Measurements from ENCODE around the gene ARL11.
"Not testable (repeated sequence)": the region's sequence is repeated elsewhere in the genome, so short reads cannot be mapped to it uniquely, and the experiment has no call there.

ARL11 gene

GRCh38 chr13:49604570-49604969 lies 23.7 kb upstream of the ARL11 start:
- TF ChIP-seq, protein P1, sequence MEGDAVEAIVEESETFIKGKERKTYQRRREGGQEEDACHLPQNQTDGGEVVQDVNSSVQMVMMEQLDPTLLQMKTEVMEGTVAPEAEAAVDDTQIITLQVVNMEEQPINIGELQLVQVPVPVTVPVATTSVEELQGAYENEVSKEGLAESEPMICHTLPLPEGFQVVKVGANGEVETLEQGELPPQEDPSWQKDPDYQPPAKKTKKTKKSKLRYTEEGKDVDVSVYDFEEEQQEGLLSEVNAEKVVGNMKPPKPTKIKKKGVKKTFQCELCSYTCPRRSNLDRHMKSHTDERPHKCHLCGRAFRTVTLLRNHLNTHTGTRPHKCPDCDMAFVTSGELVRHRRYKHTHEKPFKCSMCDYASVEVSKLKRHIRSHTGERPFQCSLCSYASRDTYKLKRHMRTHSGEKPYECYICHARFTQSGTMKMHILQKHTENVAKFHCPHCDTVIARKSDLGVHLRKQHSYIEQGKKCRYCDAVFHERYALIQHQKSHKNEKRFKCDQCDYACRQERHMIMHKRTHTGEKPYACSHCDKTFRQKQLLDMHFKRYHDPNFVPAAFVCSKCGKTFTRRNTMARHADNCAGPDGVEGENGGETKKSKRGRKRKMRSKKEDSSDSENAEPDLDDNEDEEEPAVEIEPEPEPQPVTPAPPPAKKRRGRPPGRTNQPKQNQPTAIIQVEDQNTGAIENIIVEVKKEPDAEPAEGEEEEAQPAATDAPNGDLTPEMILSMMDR (IDR thresholded peaks at IDR 0.05; ENCODE audit: low read depth, low read length) = no peak

GRCh38 chr13:49606747-49607648 lies 21.3 kb upstream of the ARL11 start:
- peak overlapping the region in 1 of 2 donors; percentile 22 for H3K4me3 ChIP-seq (replicated peaks in 1 of 2; ENCODE audit: low read depth in 2 of 2, low read length in 2 of 2)
- TF ChIP-seq, protein P1 (IDR thresholded peaks at IDR 0.05; ENCODE audit: low read depth, low read length) = peak; percentile 81
- peak; percentile 93 for DNase-seq (ENCODE audit: low read depth in 2 of 2)

More at GRCh38 chr13:49604570-49604969, 23.7 kb upstream of the ARL11 start:
- DNase-seq (ENCODE audit: low read depth in 2 of 2) = no peak
- H3K4me3 ChIP-seq (replicated peaks in 1 of 2; ENCODE audit: low read depth in 2 of 2, low read length in 2 of 2) = no peak overlapping the region

DNA sequence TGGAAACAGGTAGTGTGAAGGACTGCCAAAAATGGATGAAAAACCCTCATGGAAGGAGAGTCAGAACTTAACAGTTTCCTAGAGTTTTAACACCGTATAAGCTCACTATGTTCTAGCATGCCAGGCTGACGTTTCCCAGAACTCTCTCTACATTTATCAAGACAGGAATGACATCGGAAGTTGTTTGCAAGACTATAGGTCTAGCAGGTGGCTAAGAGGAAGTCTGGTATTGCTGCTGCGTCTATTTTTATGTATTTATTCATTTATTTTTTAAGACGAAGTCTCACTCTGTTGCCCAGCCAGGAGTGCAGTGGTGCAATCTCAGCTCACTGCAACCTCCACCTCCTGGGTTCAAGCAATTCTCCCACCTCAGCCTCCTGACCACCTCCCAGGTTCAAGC lies 20.5 kb upstream of the ARL11 start:
- no peak for DNase-seq (ENCODE audit: low read depth in 2 of 2)
- H3K4me3 ChIP-seq (replicated peaks in 1 of 2; ENCODE audit: low read depth in 2 of 2, low read length in 2 of 2) = no peak overlapping the region

GRCh38 chr13:49608651-49609331 lies 19.5 kb upstream of the ARL11 start:
- H3K4me3 ChIP-seq (replicated peaks in 1 of 2; ENCODE audit: low read depth in 2 of 2, low read length in 2 of 2) = no peak overlapping the region
- TF ChIP-seq, protein P1 (IDR thresholded peaks at IDR 0.05; ENCODE audit: low read depth, low read length) = no peak

More for the DNA sequence above, 20.5 kb upstream of the ARL11 start:
- TF ChIP-seq, protein P1 (IDR thresholded peaks at IDR 0.05; ENCODE audit: low read depth, low read length) = no peak

DNA sequence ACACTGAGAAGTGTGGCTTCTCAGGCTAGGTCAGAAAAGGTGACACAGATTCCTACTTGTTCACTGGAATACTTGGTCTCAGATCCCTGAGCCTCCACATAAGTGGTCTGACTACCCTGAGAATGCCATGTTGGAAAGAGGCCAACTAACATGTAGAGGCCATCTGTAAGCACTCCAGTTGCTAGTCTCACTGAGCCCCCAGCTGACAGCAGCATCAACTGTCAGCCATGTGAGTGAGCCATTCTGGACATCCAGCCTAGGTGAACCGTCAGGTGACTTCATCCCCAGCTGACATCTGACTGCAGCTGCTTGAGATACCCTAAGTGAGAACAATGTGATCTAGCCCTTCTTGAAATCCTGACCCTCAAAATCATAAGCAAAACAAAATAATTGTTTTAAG lies 18.1 kb upstream of the ARL11 start:
- no peak overlapping the region for H3K4me3 ChIP-seq (replicated peaks in 1 of 2; ENCODE audit: low read depth in 2 of 2, low read length in 2 of 2)
- no peak for DNase-seq (ENCODE audit: low read depth in 2 of 2)
- TF ChIP-seq, protein P1 (IDR thresholded peaks at IDR 0.05; ENCODE audit: low read depth, low read length) = no peak

More at GRCh38 chr13:49608651-49609331, 19.5 kb upstream of the ARL11 start:
- no peak for DNase-seq (ENCODE audit: low read depth in 2 of 2)

DNA sequence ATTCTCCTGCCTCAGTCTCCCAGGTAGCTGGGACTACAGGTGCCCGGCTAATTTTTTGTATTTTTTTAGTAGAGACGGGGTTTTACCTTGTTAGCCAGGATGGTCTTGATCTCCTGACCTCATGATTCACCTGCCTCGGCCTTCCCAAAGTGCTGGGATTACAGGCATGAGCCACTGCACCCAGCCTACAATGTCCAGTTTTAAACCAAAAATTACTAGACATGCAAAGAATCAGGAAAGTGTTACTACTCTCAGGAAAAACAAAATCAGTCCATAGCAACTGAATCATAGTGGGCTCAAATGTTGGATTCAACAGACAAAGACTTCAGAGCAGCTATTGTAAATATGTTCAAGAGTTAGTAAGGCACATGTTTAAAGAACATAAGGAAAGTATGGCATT lies 16.3 kb upstream of the ARL11 start:
- DNase-seq (ENCODE audit: low read depth in 2 of 2); H3K4me3 ChIP-seq (replicated peaks in 1 of 2; ENCODE audit: low read depth in 2 of 2, low read length in 2 of 2): not testable (repeated sequence)

Measured in cardiac fibroblast (primary cell).